Suprapubic skin (tissue), 4 donors: ENCODE results near the gene UGT1A7.

Experiments
- EP300 ChIP-seq: sonication (generic); formaldehyde crosslinking; IDR thresholded peaks from one replicate; pipeline ENCODE4 v1.6.1; 2017; ENCODE audit warnings: antibody characterized with exemption
- POLR2A ChIP-seq, 2 donors: fragments of 450-650 bp; IDR thresholded peaks; one replicate each; pipeline ENCODE4 v1.6.1; 2017; ENCODE audit warnings: antibody characterized with exemption in 2 of 2, mild to moderate bottlenecking in 2 of 2, moderate library complexity in 2 of 2
- POLR2AphosphoS5 ChIP-seq, 3 donors: sonication (generic); formaldehyde crosslinking; IDR thresholded peaks; one replicate each; pipeline ENCODE4 v1.6.1; 2017; ENCODE audit warnings: antibody characterized with exemption in 3 of 3
- TF ChIP-seq, protein P1 (sequence below), 2 donors: fragments of 200-600 bp in 1 of 2; fragments of 450-650 bp in 1 of 2; sonication (generic) in 1 of 2; IDR thresholded peaks; one replicate each; pipeline ENCODE4 v1.5.1; 2016 to 2019; ENCODE audit warnings: antibody characterized with exemption in 2 of 2, mild to moderate bottlenecking in 1 of 2, moderate library complexity in 1 of 2

- TF ChIP-seq, protein P1, sequence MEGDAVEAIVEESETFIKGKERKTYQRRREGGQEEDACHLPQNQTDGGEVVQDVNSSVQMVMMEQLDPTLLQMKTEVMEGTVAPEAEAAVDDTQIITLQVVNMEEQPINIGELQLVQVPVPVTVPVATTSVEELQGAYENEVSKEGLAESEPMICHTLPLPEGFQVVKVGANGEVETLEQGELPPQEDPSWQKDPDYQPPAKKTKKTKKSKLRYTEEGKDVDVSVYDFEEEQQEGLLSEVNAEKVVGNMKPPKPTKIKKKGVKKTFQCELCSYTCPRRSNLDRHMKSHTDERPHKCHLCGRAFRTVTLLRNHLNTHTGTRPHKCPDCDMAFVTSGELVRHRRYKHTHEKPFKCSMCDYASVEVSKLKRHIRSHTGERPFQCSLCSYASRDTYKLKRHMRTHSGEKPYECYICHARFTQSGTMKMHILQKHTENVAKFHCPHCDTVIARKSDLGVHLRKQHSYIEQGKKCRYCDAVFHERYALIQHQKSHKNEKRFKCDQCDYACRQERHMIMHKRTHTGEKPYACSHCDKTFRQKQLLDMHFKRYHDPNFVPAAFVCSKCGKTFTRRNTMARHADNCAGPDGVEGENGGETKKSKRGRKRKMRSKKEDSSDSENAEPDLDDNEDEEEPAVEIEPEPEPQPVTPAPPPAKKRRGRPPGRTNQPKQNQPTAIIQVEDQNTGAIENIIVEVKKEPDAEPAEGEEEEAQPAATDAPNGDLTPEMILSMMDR (IDR thresholded peaks at IDR 0.05), result no peak
- TF ChIP-seq EP300, result no peak
- TF ChIP-seq POLR2A (IDR thresholded peaks at IDR 0.05), result no peak
- no peak for TF ChIP-seq POLR2AphosphoS5 (IDR thresholded peaks at IDR 0.05)
Measured at GRCh38 chr2:233754872-233755611, 73.3 kb downstream of the UGT1A7 start.
